Head of caudate nucleus (tissue), 42 donors: Measurements from ENCODE around the gene PRKCE.
A peak's percentile ranks its signal among the peaks of the same experiment; 100 is the strongest.

Experiments used
- DNase-seq, 42 donors: peaks; one replicate each; pipeline versions ENCODE4 v3.0.0 to v3.0.0-alpha.2; 2020 to 2021; ENCODE audit warnings: mixed read lengths in 7 of 42
- intact Hi-C: fragments of 100-400 bp; cut with DNase I; formaldehyde crosslinking; loops from one replicate; pipeline ENCODE4 v1.15.0; 2022

Gene PRKCE

DNA sequence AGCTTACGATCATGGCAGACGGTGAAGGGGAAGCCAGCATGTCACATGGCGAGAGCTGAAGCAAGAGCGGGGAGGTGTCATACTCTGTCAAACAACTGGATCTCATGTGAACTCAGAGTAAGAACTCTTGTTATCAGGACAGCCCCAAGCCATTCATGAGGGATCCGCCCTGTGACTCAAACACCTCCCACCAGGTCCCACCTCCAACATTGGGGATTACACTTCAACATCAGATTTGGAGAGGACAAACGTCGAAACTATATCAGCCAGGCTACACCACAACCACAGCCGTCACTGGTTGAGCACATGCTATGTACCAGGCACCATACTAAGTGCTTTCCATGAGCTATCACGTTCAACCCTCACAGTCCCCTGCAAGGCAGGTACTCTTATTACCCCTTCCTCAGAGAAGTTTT, 293.8 kb downstream of the PRKCE start:
- intact Hi-C loops: no loop called here
- DNase-seq: no peak

DNA sequence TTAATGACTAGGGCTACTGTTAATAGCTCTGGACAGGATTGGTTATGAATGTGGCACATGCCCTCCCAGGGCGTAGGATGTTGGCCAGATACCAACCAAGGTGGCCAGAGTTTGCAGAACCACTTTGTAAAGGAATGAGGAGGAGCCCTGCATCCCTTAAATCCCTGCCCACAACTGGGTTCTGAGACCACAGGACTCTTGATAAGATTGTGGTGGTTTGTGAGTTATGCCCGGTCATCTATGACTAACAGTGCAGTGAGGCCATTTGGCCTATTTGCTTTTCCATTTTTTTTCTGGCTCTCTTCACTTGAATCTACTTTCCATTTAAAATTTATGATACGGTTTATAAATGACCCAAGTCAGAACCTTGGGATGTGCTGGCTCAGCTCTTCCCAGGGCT, 294.5 kb downstream of the PRKCE start:
- no peak for DNase-seq
- intact Hi-C loops: no loop called here

GRCh38 chr2:45950606-45951005, 299.1 kb downstream of the PRKCE start:
- DNase-seq: peak in 1 of 42 donors; percentile 4

DNA sequence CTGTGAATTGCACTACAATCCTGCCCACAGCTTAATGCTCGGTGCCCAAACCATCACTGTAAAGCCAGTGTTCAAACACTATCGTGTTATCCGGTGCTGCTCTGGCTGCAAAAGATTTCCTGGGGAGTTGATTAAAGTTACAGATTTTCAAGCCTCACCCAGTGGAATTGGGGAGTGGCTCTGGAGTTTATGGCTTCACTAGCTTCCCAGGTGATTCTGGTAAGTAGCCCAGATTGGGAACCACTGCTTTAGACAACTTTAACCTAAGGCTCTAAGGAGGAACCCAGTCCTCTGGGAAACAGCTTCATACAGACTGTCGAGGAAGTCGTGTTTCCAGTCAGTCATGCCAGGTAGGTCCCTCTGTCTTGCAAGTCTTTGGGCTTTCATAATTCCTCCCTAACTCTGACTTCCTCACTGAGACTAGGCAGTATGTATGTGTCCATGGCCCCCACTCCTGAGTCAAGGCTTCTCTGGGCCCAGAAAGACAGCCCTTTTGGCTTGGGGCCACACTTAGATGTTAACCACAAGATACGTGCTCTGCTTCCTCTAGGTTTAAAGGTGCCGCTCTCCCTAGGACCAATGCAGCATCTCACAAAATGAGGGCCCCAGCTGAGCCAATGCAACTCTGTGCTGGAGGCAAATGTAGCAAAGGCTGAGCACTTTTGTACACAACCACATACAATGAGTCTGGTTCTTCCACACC, 299.7 kb downstream of the PRKCE start:
- intact Hi-C loops: no loop called here
- DNase-seq: peak in 1 of 42 donors; percentile 1

More at GRCh38 chr2:45950606-45951005, 299.1 kb downstream of the PRKCE start:
- intact Hi-C loops: no loop called here

DNA sequence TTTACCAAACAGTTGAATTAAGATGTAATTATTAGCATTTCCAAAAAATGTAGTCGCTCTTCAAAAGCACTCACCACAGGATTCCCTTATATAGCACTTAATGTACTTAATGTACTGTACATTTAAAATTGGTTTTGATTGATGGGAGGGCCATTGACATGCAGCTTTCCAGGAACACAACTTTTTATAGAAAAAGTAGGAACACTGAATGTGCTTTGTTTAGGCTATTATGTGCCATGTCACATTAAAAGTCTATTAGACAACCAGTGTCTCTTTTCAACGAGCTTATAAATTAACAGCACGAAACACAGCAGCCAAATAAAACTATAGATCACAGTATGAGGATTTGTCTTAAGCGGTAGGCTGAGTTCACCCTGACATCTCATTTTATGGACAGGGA, 301.1 kb downstream of the PRKCE start:
- DNase-seq: no peak
- intact Hi-C loops: no loop called here

GRCh38 chr2:45953376-45954027, 302.0 kb downstream of the PRKCE start:
- intact Hi-C loops: no loop called here
- peak in 1 of 42 donors; percentile 4 for DNase-seq

DNA sequence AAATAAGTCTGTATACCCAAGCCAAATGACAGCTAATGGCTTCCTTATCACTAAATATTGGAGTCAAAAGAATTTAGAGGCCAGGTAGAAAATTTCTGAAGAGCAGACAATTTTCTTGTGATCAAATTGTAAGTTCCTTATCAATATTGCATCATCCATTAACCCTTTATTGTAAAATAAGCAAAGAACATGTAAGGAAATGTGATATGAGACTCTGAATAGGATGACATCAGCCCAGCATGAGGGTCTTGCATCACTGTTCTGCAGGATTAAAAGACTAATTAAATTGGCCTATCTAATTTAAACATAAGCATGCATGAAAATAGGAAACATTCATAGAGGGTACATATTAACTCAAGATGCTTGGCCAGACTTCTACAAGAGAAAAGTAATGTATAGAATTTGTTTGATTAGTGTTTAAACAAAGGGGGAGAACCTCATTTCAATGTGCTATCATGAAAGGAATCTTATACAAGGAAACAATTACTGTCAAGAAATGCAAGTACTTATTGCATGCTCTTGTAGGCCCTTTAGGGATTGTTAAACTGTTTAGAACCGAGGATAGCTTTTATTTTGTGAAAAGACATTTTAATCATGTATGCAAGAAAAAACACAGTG, 302.9 kb downstream of the PRKCE start:
- no peak for DNase-seq
- intact Hi-C loops: no loop called here

- peak in 1 of 42 donors; percentile 1 for DNase-seq
Measured at GRCh38 chr2:45957533-45958227, 306.2 kb downstream of the PRKCE start.

DNA sequence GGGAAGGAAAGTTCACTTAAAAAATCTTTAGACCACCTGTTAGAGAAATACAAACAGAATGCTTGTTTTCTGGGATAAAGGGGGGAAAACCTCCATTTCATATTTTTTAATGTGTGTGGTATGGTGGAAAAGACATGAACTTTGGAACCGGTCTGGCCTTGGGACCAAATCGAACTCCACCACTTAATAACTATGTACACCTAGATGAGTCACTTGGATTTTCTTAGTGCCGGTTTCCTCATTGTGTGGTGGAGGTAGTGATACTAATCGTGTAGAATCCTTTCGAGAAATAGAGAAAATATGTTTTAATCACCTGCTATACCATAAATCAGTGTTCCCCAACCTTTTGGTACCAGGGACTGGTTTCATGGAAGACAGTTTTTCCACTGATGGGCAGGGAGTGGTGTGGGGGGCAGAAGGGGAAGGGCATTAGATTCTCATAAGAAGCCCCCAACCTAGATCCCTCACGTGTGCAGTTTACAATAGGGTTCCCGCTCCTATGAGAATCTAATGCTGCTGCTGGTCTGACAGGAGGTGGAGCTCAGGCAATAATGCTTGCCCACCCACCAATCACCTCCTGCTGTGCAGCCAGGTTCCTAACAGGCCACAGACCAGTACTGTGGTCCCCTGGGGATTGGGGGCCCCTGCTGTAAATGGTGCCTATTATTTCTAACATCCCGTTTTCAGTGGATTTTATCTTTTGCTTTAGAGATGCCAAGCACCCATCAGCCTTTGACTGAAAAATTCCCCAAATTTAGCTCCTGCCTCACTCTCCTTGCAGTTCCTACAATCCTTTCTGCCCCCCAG, 308.8 kb downstream of the PRKCE start:
- no peak for DNase-seq
- intact Hi-C loops: no loop called here

More at GRCh38 chr2:45957533-45958227, 306.2 kb downstream of the PRKCE start:
- intact Hi-C loops: no loop called here

DNA sequence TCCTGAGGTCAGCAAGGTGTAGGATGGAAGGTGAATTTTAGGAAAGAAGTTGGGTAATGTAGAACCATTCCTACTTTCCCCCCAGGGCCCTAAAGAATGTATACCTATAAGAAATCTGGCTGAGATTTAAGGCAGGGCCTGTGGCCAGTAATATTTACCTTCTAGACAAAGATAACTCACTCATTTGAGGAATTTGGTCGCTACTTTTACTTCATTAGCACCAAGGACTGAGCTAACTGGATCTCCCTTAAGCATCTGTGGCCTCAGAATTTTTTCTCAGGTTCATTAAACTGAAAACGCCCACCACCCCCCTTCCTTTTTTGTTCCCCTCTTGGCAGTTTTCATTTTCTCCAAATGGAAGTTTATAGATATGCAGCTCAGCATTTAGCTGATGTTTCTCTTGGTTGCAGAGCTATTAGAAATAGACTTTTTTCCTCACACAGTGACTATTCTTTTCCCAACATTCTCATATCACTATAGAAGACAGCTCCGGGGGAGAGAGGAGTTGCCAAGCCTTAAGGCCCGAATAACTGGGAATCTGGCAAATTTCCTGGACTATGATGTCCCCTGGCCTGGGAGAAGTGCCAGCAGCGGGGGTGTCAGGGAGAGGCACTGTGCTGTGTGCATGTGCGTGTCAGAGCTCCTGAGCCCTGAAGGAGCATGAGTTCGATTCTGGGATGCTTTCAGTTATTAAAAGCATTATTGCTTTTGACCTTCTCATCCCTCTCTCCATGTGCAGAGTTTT, 310.9 kb downstream of the PRKCE start:
- DNase-seq: peak in 38 of 42 donors; percentile 13 to 78 (median 48)
- intact Hi-C loops: no loop called here

DNA sequence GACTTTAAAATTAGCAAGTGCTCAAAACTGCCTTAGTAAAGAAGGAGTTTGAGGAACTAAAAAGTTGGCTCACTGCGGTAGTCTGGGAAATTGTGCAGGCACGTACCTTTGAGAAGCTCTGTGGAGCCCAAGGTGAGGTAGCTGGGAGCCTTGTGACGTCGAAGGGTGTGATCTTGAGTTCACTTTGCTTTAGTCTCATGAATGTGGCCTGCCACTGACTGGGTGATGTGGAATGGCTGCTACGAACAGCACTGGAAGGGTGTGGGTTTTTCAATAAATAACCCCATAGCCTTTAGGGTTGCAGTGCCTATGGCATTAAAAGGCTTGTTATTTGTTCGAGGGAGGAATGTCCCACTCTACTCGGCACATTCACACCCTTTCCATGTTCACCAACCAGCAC, 312.3 kb downstream of the PRKCE start:
- intact Hi-C loops: no loop called here
- no peak for DNase-seq

GRCh38 chr2:45964223-45964841, 312.9 kb downstream of the PRKCE start:
- intact Hi-C loops: no loop called here
- DNase-seq: peak; percentile 5 to 91 (median 70)

DNA sequence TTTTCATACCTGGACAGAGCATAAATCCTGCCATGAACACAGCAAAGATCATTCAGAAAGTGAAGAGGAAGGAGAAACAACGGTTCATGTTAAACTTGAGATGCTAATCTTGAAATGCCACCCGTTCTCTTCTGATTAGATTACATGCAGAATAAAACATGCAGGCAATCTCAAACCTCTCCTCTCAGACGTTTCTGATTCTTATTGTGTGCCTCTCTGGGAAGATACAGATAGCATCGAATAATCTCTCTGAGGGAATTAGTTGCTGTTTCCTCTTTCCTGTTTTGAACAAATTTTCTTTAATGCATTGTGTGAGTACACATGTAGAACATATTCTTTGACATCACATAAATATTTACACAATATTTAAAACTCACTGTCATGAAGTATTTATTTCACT, 313.4 kb downstream of the PRKCE start:
- intact Hi-C loops: no loop called here
- DNase-seq: no peak

DNA sequence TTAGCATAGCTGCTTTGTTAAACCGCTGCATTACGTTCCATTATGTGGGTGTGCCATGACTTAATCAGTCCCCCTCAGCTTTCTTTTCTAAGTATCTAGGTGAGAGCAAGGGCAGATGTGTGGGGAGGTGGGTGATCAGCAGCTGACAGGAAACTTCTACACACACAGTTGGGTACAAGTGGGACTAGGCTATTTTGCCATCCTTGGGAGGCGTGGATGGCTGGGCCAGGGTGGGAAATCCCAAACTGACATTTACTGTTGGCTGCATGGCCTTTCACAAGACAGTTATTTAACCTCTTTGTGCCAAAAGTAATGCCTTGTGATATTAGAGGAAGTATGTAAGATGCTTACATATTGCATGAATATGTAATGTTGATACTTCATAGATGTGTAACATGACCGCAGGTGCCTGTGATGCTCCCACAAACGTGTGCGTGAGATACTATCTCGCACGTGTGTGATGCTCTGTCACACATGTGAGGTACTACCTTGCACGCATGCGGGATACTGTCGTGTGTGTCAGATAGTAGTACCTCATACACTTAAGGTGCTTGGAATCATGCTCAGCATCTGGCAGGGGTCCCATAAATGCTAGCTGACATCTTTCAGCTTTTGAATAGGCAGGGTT, 314.5 kb downstream of the PRKCE start:
- intact Hi-C loops: no loop called here
- peak in 7 of 42 donors; percentile 10 to 57 (median 35) for DNase-seq

DNA sequence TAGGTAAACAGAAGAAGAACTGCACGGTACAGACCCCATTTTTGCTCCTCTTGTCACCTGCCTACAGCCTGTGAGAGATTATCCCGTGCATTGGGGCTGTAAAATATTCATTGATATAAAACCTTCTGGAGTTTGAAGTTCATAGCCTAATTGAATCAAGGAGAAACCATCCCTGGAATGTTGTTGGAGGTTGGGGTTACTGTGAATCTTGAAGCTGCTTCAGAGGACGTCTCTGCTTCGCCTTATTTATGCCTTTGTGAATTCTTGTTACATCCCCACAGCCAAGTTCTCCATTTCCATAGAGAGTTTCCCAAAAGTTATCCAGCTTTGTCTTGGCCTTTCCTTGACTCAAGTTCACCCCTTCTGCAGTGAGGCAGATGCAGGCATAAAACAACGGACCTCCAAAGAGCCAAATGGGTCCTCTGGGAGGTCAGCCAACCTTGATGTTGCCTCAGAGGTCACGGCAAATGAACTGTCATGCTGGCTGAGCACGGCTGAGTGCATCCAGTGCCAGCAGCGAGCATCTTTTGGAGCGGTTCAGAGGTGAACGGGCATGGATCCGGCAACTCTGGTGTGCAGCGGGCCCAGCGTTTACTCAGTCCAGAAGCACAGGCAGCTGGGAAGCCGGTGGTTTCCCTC, 317.6 kb downstream of the PRKCE start:
- DNase-seq: no peak
- intact Hi-C loops: no loop called here

DNA sequence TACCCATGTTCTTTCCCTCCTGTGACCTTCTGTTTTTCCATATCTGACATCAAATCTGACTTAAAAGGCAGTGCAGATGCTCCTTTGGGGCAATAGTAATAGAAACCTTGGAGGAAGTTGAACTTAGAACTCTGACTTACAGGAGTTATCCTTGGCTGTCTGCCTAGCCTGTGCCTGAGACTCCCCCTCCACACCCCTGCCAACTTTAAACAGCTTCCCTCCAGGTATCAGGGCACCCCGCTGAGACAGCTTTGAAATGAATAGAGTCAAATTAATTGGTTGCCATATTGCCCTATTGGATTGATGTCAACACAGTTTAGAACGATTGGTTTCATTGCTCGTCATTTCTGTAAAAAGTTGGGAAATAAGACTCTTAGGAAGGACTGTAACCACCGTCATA, 322.0 kb downstream of the PRKCE start:
- intact Hi-C loops: no loop called here
- peak in 1 of 42 donors; percentile 24 for DNase-seq

GRCh38 chr2:45974056-45974455, 322.6 kb downstream of the PRKCE start:
- intact Hi-C loops: no loop called here
- DNase-seq: peak in 1 of 42 donors; percentile 21
